SK-N-MC (cell line): Measurements from ENCODE around the gene GLRA2.

ENCODE experiments used
- EZH2 ChIP-seq: fragments of 200-600 bp; sonication (generic); IDR thresholded peaks from one replicate; pipeline ENCODE4 v1.6.1; 2017; ENCODE audit warnings: antibody characterized with exemption
- POLR2AphosphoS5 ChIP-seq: IDR thresholded peaks from 2 replicates; pipeline ENCODE4 v1.6.1; 2012; ENCODE audit warnings: mild to moderate bottlenecking, low read depth, low read length, borderline replicate concordance

DNA sequence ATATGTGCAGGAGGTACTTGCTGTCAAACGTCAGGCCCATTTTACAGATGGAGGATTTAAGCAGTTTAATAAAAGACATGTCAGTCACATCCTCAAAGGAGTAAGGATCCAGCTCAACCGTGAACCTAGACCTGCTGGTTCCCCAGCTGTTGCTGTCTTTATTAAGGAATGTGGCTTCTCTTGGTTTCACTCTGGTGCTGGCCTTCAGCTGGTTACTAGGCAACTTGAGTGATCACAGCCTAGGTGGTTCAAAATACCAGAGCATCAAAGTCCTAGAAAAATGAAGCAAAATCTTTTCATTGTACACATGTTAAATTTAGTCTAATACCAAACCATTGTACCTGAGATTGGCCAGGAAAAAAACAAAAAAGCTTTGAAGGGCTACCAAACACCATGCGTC lies 32.7 kb upstream of the GLRA2 start:
- TF ChIP-seq EZH2, result no peak
- TF ChIP-seq POLR2AphosphoS5, result no peak
